ENCODE measurements around the gene ZPLD1. TPM values are rescaled to one million over a fixed set of nuclear protein-coding genes. Genes with fewer than 3 reads are reported as not detected.

The ZPLD1 gene
- polyA plus RNA-seq, 4 donors = 0.03 to 0.43 TPM; not detected in 2

DNA sequence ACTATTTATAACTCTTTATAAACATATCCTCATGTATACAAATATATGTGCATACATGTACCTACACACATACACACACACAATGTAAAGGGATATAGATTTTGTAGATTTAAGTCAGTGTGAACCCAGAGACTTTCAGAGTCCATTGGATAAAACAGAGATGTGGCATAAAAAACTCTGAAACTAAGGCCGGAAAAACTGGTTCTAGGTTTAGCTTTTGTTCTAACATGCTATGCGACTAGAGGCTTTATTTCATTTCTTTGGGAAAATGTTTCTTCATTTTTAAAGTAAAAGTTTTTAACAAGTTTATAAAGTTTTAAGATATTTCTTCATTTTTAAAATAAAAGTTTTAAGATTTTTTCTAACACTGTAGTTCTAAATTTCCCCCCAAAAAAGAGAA, 36.7 kb downstream of the ZPLD1 start:
- Histone ChIP-seq H3K27ac (ENCODE audit: low read depth in 1 of 3, low read length in 2 of 3) (no peak overlapping the region), H3K4me1 (ENCODE audit: control insufficient read depth in 3 of 3, insufficient read depth in 2 of 3, low read depth in 1 of 3, low read length in 2 of 3) (peaks cover 0 to 8% (median 1%) of the 10 kb centered on the region in 3 donors), H3K27me3 (ENCODE audit: control insufficient read depth in 3 of 3, insufficient read depth in 3 of 3, low read length in 3 of 3) (no peaks in the 10 kb centered on the region), H3K4me3 (ENCODE audit: low read depth in 1 of 3, low read length in 3 of 3) (no peak overlapping the region), H3K36me3 (ENCODE audit: control insufficient read depth in 3 of 3, insufficient read depth in 2 of 3, low read depth in 1 of 3, low read length in 3 of 3) (no peaks in the 10 kb centered on the region), H3K9me3 (ENCODE audit: control insufficient read depth in 2 of 2, insufficient read depth in 1 of 2, low read depth in 1 of 2, low read length in 1 of 2) (no peaks in the 10 kb centered on the region)
- WGBS, 3 donors = 93 to 96% (median 95%) methylated on average over 2 of the region's 2 CpGs
- no peak for DNase-seq
- FAIRE-seq = no peak

DNA sequence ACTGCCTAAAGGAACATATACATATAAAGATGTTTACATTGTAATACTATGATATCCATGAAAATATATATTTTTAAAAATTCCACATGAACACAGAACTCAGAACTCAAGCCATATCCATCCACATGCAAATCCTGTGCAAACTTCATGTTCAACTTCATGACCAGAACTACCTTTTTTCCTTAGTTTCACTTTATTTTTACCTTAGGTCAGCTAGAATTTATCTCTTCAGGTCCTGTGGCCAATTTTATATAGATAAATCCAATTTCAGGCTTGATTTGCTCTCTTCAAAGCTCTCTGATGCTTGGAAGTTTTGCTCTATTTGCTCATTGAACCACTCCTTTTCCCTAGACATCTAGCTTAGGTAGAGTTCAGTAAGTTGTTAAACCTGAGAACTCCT, 38.8 kb downstream of the ZPLD1 start:
- Histone ChIP-seq H3K27me3 (ENCODE audit: control insufficient read depth in 3 of 3, insufficient read depth in 3 of 3, low read length in 3 of 3) (no peaks in the 10 kb centered on the region), H3K36me3 (ENCODE audit: control insufficient read depth in 3 of 3, insufficient read depth in 2 of 3, low read depth in 1 of 3, low read length in 3 of 3) (no peaks in the 10 kb centered on the region), H3K4me1 (ENCODE audit: control insufficient read depth in 3 of 3, insufficient read depth in 2 of 3, low read depth in 1 of 3, low read length in 2 of 3) (peaks cover 0 to 8% (median 6%) of the 10 kb centered on the region in 3 donors), H3K27ac (ENCODE audit: low read depth in 1 of 3, low read length in 2 of 3) (no peak overlapping the region), H3K4me3 (ENCODE audit: low read depth in 1 of 3, low read length in 3 of 3) (no peak overlapping the region), H3K9me3 (ENCODE audit: control insufficient read depth in 2 of 2, insufficient read depth in 1 of 2, low read depth in 1 of 2, low read length in 1 of 2) (no peaks in the 10 kb centered on the region)
- no peak for FAIRE-seq
- DNase-seq = no peak

DNA sequence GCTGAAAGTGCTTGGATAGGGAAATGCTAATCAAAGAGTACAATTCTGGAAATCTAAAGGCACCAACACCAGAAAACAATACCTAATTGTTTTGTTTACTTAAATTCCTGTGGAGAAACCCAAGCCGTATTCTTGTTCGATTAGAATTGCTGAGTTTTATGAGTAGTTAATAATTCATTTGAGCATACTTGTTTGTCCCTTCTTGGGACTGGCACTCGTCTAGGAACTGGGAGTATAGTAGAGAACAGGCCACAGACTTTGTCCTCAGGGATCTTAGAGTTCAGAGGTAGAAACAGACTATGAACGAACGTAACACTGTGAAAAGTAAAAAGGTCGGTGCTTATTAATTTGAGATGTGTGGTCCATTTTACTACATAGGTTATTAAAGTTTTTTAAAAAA, 39.4 kb downstream of the ZPLD1 start:
- Histone ChIP-seq H3K4me3 (ENCODE audit: low read depth in 1 of 3, low read length in 3 of 3) (no peak overlapping the region), H3K36me3 (ENCODE audit: control insufficient read depth in 3 of 3, insufficient read depth in 2 of 3, low read depth in 1 of 3, low read length in 3 of 3) (no peaks in the 10 kb centered on the region), H3K27ac (ENCODE audit: low read depth in 1 of 3, low read length in 2 of 3) (no peak overlapping the region), H3K27me3 (ENCODE audit: control insufficient read depth in 3 of 3, insufficient read depth in 3 of 3, low read length in 3 of 3) (no peaks in the 10 kb centered on the region), H3K9me3 (ENCODE audit: control insufficient read depth in 2 of 2, insufficient read depth in 1 of 2, low read depth in 1 of 2, low read length in 1 of 2) (no peaks in the 10 kb centered on the region), H3K4me1 (ENCODE audit: control insufficient read depth in 3 of 3, insufficient read depth in 2 of 3, low read depth in 1 of 3, low read length in 2 of 3) (peaks cover 0 to 8% (median 6%) of the 10 kb centered on the region in 3 donors)
- FAIRE-seq (peak; percentile 65), DNase-seq (peak in 1 of 2 donors; percentile 91)
- whole genome bisulfite sequencing, 3 donors = 16 to 56% (median 26%) methylated on average over 6 of the region's 6 CpGs

DNA sequence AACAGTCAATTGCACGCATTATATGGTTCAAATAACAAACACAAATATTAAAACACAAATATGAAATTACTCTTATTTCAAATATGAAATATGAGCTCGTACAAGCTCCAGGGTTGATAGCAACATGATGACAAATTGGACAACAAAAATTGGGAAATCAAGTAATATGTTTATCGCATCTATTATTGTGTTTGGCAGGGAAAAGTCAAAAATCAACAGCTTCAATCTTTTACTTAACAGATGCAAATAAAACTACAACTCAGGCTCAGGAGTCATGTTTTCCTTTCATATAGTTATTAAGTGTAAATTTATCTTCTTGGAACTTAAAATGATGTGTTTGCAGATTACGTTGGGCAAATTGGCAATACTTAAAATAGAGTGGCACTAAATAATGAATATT, 41.4 kb downstream of the ZPLD1 start:
- peak; percentile 10 for FAIRE-seq
- Histone ChIP-seq H3K9me3 (ENCODE audit: control insufficient read depth in 2 of 2, insufficient read depth in 1 of 2, low read depth in 1 of 2, low read length in 1 of 2) (no peaks in the 10 kb centered on the region), H3K27me3 (ENCODE audit: control insufficient read depth in 3 of 3, insufficient read depth in 3 of 3, low read length in 3 of 3) (no peaks in the 10 kb centered on the region), H3K4me3 (ENCODE audit: low read depth in 1 of 3, low read length in 3 of 3) (no peak overlapping the region), H3K27ac (ENCODE audit: low read depth in 1 of 3, low read length in 2 of 3) (no peak overlapping the region), H3K4me1 (ENCODE audit: control insufficient read depth in 3 of 3, insufficient read depth in 2 of 3, low read depth in 1 of 3, low read length in 2 of 3) (peaks cover 4 to 8% (median 6%) of the 10 kb centered on the region in 3 donors), H3K36me3 (ENCODE audit: control insufficient read depth in 3 of 3, insufficient read depth in 2 of 3, low read depth in 1 of 3, low read length in 3 of 3) (no peaks in the 10 kb centered on the region)
- no peak for DNase-seq
- WGBS, 3 donors = 23 to 47% (median 33%) methylated on average over 4 of the region's 4 CpGs

DNA sequence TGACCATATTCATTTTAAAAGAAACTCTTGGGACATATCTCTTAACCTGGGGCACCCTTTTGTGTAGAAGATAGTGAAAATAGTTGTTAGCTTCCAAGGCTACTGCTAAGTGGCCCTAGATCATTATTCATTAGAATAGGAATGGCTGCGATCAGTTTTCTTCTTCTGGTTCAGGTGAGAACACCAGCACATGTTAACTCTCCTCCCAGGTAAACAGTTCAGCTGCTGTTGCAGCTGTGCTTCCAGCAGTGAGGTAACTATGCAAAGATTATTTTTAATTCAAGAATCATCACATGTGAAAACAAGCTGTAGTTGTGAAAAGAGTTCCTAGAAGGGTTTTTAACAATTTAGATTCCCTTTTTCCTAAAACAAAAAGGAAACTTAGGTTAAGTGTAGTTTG, 43.3 kb downstream of the ZPLD1 start:
- H3K36me3 ChIP-seq (ENCODE audit: control insufficient read depth in 3 of 3, insufficient read depth in 2 of 3, low read depth in 1 of 3, low read length in 3 of 3) = no peaks in the 10 kb centered on the region
- no peaks in the 10 kb centered on the region for H3K9me3 ChIP-seq (ENCODE audit: control insufficient read depth in 2 of 2, insufficient read depth in 1 of 2, low read depth in 1 of 2, low read length in 1 of 2)
- 29 to 71% (median 31%) methylated on average over 1 of the region's 1 CpG for WGBS, 3 donors
- DNase-seq (no peak), FAIRE-seq (no peak)
- H3K4me1 ChIP-seq (ENCODE audit: control insufficient read depth in 3 of 3, insufficient read depth in 2 of 3, low read depth in 1 of 3, low read length in 2 of 3) = peaks cover 4 to 8% (median 6%) of the 10 kb centered on the region in 3 donors
- no peak overlapping the region for H3K4me3 ChIP-seq (ENCODE audit: low read depth in 1 of 3, low read length in 3 of 3)
- H3K27me3 ChIP-seq (ENCODE audit: control insufficient read depth in 3 of 3, insufficient read depth in 3 of 3, low read length in 3 of 3) = no peaks in the 10 kb centered on the region
- H3K27ac ChIP-seq (ENCODE audit: low read depth in 1 of 3, low read length in 2 of 3) = peak overlapping the region in 1 of 3 donors; percentile 8

DNA sequence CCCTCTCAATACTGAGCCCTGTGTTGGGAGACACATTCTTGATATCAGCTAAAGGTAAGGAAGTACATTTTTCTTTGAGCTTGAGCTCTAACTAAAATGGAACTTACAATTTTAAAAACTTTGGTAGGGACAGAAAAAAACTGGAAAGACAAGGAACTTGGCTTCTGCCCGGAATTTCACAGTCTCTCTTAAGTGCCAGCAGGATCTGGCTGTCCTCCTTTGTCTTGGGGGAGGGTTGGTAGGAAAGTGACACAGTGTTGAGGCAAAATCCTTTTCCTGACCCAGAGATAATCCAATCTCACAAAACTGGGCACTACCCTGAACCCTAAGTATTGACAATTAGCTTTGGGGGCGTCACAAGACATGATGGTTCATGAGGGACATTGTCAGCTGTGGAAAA, 45.3 kb downstream of the ZPLD1 start:
- H3K4me1 ChIP-seq (ENCODE audit: control insufficient read depth in 3 of 3, insufficient read depth in 2 of 3, low read depth in 1 of 3, low read length in 2 of 3) = peaks cover 3 to 4% (median 4%) of the 10 kb centered on the region in 3 donors
- H3K36me3 ChIP-seq (ENCODE audit: control insufficient read depth in 3 of 3, insufficient read depth in 2 of 3, low read depth in 1 of 3, low read length in 3 of 3) = no peaks in the 10 kb centered on the region
- H3K27ac ChIP-seq (ENCODE audit: low read depth in 1 of 3, low read length in 2 of 3) = peak overlapping the region in 1 of 3 donors; percentile 65
- WGBS, 3 donors = 9 to 40% (median 35%) methylated on average over 2 of the region's 2 CpGs
- FAIRE-seq = no peak
- no peak for DNase-seq
- no peaks in the 10 kb centered on the region for H3K27me3 ChIP-seq (ENCODE audit: control insufficient read depth in 3 of 3, insufficient read depth in 3 of 3, low read length in 3 of 3)
- no peaks in the 10 kb centered on the region for H3K9me3 ChIP-seq (ENCODE audit: control insufficient read depth in 2 of 2, insufficient read depth in 1 of 2, low read depth in 1 of 2, low read length in 1 of 2)
- H3K4me3 ChIP-seq (ENCODE audit: low read depth in 1 of 3, low read length in 3 of 3) = no peak overlapping the region

DNA sequence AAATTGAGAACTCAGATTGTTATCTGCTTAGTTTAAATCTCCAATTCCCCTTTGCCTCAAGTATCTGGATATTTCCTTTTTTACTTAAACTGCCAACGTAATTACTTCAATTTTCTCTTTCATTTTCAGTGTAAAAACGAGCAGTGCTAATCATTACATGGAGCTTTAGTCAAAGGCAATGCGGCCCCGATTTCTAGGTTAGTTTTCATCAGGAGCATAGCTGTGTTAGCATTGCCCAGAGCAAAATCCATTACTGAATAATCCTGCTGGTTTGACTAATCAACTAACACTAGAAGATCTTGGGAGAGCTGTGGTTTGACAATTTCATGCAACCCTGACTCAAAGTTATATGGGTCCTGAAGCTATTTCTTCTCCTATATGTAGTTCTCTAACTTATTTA, 46.2 kb downstream of the ZPLD1 start:
- WGBS, 3 donors = 17 to 29% (median 24%) methylated on average over 4 of the region's 4 CpGs
- peaks cover 3 to 4% (median 4%) of the 10 kb centered on the region in 3 donors for H3K4me1 ChIP-seq (ENCODE audit: control insufficient read depth in 3 of 3, insufficient read depth in 2 of 3, low read depth in 1 of 3, low read length in 2 of 3)
- no peak for FAIRE-seq

DNA sequence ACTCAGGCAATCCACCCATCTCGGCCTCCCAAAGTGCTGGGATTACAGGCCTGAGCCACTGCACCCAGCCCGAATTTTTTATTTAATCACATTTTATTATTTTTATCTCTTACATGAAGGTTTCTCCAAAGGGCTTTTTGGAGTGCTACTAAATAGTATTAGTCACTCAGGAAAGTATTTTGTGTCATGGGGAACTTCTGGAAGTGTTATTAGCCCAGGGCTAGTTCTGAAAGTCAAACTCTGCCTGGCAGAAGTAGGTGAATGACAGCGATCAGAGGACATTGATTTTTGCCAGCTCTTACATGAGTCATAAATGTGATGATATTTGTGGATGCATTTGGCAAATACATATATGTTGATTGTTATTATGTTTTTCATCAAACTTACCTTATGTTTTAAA, 48.7 kb downstream of the ZPLD1 start:
- Histone ChIP-seq H3K4me1 (ENCODE audit: control insufficient read depth in 3 of 3, insufficient read depth in 2 of 3, low read depth in 1 of 3, low read length in 2 of 3) (peaks cover 0 to 8% (median 3%) of the 10 kb centered on the region in 3 donors), H3K36me3 (ENCODE audit: control insufficient read depth in 3 of 3, insufficient read depth in 2 of 3, low read depth in 1 of 3, low read length in 3 of 3) (peaks cover 0 to 2% (median 0%) of the 10 kb centered on the region in 3 donors), H3K4me3 (ENCODE audit: low read depth in 1 of 3, low read length in 3 of 3) (no peak overlapping the region), H3K27ac (ENCODE audit: low read depth in 1 of 3, low read length in 2 of 3) (no peak overlapping the region), H3K27me3 (ENCODE audit: control insufficient read depth in 3 of 3, insufficient read depth in 3 of 3, low read length in 3 of 3) (no peaks in the 10 kb centered on the region), H3K9me3 (ENCODE audit: control insufficient read depth in 2 of 2, insufficient read depth in 1 of 2, low read depth in 1 of 2, low read length in 1 of 2) (peaks cover 0 to 11% of the 10 kb centered on the region in 2 donors)
- peak in 1 of 2 donors; percentile 43 for DNase-seq
- 24 to 61% (median 55%) methylated on average over 3 of the region's 3 CpGs for WGBS, 3 donors
- FAIRE-seq = no peak

More for the DNA sequence above, 46.2 kb downstream of the ZPLD1 start:
- Histone ChIP-seq H3K27ac (ENCODE audit: low read depth in 1 of 3, low read length in 2 of 3) (peak overlapping the region in 1 of 3 donors; percentile 20), H3K4me3 (ENCODE audit: low read depth in 1 of 3, low read length in 3 of 3) (no peak overlapping the region), H3K9me3 (ENCODE audit: control insufficient read depth in 2 of 2, insufficient read depth in 1 of 2, low read depth in 1 of 2, low read length in 1 of 2) (no peaks in the 10 kb centered on the region), H3K27me3 (ENCODE audit: control insufficient read depth in 3 of 3, insufficient read depth in 3 of 3, low read length in 3 of 3) (no peaks in the 10 kb centered on the region), H3K36me3 (ENCODE audit: control insufficient read depth in 3 of 3, insufficient read depth in 2 of 3, low read depth in 1 of 3, low read length in 3 of 3) (no peaks in the 10 kb centered on the region)
- no peak for DNase-seq

DNA sequence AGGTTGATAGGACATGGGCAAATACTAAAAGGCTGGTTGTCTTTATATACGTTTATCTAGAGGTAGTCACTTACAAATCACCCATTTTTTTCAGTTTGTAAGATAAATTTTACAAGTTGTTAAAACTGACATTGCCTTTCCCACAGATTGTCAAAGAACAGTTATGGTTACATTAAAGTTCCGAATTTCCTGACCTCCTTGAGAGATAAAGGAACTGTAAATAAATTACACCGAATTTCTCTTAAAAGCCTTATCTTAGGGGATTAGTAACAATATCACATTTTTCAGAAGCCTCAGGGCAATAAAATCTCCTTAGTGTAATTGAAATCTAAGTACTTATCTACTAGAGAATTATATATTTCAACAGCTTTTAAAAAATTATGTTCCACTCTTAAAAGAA, 49.5 kb downstream of the ZPLD1 start:
- Histone ChIP-seq H3K9me3 (ENCODE audit: control insufficient read depth in 2 of 2, insufficient read depth in 1 of 2, low read depth in 1 of 2, low read length in 1 of 2) (peaks cover 0 to 11% of the 10 kb centered on the region in 2 donors), H3K4me3 (ENCODE audit: low read depth in 1 of 3, low read length in 3 of 3) (no peak overlapping the region), H3K27ac (ENCODE audit: low read depth in 1 of 3, low read length in 2 of 3) (peak overlapping the region in 1 of 3 donors; percentile 41), H3K4me1 (ENCODE audit: control insufficient read depth in 3 of 3, insufficient read depth in 2 of 3, low read depth in 1 of 3, low read length in 2 of 3) (peaks cover 0 to 8% (median 3%) of the 10 kb centered on the region in 3 donors), H3K27me3 (ENCODE audit: control insufficient read depth in 3 of 3, insufficient read depth in 3 of 3, low read length in 3 of 3) (no peaks in the 10 kb centered on the region), H3K36me3 (ENCODE audit: control insufficient read depth in 3 of 3, insufficient read depth in 2 of 3, low read depth in 1 of 3, low read length in 3 of 3) (peaks cover 0 to 2% (median 0%) of the 10 kb centered on the region in 3 donors)
- no peak for FAIRE-seq
- no peak for DNase-seq
- 8 to 43% (median 25%) methylated on average over 3 of the region's 3 CpGs for WGBS, 3 donors

All from small intestine (tissue), 7 donors.